Measurements from ENCODE around the gene COL18A1.

COL18A1 gene

DNA sequence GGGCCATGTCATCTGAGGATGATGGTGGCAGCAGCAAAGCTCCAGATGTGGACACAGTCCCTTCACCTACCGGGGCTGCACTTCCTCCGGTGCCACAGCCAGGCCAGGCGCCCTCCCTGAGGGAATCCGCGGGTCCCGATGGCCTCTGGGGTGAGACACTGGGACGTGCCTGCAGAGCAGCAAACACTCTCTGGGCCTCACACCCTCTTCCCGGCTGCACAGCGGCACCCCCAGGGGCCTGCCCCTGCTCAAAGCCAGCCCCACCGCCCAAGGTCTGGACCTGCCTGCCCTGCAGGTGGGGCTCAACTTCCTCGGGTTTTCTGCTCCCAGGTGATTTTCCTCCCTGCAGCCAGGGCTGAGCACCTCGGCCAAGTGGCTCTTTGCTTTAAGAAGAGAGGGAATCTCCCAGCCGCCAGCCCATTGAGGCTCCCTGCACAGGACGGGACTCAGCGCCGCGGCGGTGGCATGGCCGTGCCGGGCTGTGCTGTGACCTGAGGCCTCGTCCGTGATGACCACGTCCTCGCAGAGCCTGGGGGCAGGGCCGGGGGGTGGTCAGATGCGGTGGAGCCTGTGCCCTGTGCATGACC lies 21.3 kb upstream of the COL18A1 start:
- DNase-seq, result no peak

DNA sequence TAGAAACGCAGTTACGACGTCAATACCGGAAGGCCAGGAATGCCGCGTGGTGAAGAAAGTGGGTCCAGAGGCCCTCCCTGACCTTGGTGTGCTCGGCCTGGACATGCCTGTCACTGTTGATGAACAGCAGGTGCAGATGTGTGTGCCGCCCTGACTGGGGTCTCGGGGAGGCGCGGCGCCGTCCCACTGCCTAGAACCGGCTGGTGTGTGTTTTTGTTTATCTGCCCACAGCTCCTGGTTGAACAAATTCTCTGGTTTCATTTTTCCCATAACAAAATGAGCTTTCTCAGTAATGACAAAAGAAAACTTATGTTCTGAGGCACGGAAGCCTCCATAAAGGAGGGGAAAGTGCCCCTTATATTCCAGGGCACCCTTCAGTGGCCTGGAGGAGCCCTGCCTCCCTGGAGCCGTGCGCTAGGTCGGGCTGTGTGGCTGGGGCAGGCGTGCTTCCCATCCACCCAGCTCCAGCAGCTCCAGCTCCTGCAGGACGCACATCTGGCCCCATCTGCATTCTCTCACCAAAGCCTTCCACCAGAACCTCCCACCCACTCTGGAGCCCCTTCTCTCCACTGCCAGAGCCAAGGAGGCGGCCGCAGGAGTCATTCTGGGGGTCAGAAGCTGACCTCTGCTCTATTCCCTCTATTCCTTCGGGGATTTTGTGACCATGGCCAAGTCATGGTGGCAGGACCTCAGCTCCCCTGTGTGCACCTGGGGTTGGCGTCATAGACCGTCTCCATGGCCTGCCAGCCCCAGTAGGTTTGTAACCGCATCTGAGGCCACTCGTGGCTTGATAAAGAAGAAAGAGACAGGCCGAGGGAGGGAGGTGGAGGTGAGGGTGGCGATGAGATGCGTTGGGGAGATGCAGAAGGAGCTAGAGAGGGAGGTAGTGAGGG lies 20.1 kb upstream of the COL18A1 start:
- DNase-seq, result no peak

DNA sequence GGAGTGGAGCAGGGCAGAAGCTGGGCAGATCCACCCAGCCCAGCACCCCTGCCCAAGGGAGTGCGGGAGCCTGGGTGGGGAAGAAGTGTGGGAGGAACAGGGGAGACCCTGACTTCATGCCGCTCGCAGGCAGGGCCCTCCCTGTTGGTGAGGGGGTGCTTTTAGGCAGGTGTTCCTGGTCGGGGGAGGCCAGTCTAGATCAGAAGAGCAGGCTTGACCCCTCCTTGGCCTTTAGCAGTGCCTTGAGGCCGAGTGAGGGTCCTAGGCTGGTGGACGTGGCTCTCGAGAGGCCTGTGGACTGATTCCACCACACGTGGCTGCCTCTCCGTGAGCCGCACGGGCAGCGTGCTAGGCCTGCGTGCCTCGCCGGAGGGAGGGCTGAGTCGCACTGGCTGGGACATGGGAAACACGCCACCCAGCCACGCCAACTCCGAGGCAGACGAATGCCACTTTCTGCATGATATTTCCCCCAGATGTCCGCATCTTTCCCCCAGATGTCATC lies 19.4 kb upstream of the COL18A1 start:
- no peak for DNase-seq

DNA sequence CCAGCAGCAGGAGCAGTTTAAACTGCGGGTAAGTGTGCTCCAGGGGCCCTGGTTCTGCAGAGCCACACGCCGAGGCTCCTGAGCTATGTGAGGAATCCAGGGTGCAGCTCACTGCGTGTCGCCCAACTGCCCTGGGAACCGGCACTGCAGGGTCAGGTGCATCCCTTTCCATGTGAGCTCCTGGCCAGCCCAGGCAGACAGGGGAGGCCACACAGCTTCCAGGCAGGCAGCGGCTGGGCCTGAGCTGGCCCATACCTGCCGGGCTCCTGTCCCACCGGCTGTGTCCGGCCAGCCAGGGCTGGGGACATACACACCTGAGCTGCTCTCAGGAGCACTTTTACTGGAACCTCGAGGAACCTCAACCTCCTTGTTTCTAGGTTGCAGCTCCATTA lies 18.6 kb upstream of the COL18A1 start:
- DNase-seq, result no peak

DNA sequence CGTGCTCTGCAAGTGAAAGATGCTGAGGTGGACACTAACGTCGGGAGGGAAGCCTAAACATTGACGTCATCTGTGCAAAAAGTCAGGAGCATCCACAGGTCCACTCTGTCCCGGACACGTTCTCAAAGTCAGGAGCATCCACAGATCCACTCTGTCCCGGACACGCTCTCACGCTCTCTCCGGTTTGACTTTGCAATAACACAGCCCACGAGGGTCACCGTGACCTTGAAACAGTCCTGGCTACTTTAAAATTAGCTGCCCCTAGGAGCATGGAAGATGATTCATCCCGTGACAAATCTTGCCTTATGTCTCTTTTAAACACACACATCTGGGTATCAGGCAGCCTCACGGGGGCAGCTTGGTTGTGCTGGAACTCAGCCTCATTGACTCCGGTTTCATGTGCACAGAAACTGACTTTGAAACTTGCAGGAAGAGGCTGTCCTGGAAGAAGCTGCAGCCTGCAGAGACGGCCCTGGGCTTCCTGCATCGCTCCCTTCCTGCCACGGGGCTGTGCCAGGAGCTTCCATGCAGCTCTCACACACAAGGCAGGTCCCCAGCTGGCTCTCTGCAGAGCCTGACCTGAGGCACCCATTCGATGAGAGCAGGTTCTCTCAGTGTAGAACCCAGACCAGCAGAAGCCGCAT lies 18.1 kb upstream of the COL18A1 start:
- no peak for DNase-seq

DNA sequence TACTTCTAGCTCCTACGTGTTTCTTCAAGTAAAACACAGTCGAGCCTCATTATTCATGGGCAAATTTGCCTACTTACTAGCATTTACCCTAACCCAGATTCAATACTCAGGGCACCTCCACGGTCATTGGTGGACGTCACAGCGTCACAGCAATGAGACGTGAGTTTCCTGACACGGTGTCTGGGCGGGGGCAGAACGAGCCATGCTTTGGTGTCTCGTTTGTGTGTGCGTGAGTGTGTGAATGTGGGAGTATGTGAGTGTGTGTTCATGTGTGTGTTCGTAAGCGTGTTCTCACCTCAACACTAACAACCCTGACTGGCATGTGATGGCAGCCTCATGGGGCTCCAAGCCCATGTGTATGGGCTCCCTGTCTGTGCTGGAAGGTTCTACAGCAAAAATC lies 17.5 kb upstream of the COL18A1 start:
- DNase-seq, result no peak

DNA sequence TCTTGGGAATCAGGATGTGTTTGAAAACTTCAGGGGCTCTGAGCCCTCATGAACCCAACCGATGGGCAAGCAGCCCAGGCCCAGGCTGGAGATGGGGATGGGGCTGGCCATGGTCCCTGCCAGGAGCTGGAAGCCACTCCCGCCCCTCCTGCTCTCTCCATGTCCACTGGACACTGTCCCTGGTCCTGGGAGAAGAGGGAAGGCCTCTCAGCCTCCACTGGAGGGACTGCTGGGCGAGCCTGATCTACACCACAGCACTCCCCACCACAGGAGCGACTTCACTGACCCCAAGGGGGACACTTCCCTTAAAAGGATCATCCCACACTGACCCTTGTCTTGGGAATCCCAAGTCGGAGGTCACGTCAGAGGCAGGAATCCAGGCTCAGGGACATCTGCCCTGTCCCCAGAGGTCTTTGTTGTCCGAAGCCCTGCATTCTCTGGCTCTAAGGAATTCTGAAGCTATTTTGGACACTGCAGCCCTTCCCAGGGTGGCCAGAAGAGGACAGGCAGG lies 16.9 kb upstream of the COL18A1 start:
- DNase-seq, result no peak

DNA sequence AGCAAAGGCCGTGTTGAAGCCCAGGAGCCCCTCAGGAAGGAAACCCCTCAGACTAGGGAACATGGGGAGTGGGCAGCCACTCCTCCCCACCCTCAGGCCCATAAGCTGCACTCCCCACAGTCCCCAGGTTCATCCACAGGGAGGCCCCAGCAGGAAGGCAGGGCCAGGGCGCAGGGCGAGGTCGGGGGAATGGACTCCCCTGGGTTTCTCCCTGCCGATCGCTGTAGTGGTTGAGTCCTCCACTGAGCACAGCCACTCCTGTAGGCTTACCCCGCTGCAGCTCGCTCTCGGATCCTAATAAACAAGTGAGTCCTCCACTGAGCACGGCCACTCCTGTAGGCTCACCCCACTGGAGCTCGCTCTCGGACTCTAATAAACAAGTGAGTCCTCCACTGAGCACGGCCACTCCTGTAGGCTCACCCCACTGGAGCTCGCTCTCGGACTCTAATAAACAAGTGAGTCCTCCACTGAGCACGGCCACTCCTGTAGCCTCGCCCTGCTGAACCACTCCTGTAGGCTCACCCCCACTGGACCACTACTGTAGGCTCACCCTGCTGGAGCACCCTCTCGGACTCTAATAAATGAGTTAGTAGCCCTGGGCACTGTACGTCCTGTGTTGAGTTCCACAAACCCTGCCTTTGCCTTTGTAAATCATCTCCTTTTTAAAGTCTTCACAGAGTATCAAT lies 16.2 kb upstream of the COL18A1 start:
- no peak for DNase-seq

DNA sequence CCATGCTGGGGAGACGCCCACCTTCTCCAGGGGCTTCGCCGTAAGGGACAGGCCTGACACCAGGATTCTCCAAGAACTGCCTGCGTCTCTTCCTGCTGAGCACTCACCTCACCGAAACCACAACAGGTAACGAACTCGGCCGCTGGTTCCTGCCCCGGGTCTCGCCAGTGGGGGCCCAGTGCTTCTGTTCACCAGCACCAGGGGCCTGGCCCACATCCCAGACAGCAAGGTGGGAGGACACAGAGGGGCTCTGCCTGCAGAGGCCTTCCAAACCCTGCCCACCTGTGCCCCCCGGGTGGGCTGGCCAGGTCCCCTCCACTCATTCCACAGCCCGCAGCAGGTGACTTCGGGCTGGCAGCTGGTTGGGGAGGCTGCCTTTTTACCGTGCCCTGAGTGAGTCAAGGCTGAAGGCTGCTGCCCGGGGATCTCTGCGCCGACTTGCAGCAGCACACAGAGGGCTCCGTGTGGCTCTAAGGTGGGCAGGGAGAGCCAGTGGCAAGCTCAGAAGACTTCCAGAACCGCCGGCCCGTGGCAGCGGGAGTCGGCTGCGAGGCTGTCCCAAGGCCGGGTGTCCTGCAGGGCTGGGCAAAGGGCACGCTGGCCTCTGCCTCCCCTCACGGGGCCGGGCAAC lies 14.7 kb upstream of the COL18A1 start:
- DNase-seq, result no peak

DNA sequence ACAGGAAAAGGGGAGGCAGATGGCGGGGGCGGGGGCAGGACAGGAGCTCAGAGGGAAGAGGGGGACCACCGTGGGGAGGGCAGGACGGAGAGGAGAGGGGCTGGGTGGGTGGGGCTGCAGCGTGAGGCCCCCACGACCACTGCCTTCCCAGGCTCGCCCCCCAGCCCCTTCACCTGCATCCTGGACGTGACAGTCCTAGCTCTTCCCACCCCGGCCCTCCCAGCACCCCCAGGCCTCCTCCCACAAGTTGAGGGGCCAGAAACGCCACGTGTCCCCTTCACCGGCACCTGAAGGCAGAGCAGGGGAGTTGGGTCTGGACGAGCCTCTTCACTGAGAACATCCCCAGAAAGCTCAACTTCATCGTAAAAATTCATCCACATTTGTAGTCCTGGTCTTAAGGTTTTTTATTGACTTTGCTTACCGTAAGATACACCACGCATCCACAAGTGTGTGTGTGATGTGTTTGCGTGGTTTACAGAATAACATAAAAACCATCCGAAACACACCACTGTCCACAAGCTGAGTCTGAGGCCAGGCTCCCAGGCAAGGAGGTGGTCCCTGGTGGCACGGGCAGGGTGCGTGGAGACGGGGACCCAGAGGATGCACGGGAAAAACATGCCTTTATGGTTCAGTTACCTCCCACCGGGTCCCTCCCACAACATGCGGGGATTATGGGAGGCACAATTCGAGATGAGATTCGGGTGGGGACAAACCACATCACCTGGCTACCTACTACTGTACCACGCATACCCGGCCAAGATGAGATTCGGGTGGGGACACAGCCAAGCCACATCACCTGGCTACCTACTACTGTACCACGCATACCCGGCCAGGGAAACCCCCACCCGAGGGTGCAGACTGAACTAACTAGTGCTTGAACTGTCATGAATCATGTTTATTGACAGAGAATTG lies 13.9 kb upstream of the COL18A1 start:
- no peak for DNase-seq

DNA sequence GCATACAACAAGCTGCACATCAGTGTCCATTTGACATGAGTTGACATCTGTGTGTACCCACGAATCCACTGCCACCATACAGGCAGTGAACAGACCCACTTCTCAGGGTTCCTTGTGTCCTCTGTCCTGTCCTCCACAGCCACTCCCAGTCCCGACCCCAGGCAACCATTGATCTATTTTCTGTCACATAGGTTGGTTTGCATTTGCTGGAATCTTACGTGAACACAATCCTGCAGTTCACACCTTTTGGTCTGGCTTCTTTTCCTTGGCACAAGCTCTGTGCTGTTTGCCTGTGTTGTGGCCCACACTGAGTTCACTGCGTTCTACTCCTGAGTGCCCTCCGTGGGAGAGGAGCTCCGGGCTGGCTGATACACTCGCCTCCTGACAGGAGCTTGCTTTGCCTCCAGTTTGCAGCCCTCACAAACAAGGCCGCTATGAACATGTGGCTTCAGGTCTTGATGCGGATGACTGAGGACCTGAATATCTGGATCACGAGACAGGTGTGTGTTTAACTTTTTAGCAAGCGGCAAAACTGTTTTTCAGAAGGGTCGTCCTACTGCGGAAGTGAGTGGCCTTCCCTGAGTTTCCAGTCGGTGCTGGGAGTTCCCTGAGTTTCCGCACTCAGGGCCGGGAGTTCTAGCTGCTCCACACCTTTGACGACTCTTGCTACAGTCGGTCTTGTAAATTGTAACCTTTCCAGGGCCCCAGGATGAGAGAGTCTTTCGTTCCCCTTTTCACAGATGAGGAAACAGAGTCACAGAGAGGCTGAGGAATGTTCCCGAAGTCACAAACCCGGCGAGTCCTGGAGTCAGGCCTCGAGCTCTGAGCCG lies 13.0 kb upstream of the COL18A1 start:
- DNase-seq, result no peak

DNA sequence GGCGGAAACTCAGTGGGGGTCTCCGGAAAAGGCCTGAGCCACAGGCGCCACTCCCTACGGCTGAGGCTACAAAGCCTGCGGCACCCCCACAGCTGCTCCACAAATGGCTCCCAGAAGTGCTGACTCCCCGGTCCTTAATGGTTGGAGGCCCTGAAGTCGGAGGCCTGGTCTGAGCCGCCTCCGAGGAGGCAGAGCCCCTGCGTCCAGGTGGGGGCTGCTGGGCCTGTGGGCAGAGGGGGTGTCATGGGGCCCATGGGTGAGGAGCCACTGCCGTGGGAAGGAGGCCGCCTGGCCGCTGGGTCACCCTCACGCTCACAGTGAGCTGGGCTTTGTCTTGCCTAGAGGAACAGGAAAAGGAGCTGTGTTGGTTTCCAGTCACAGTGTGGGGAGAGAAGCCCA lies 12.4 kb upstream of the COL18A1 start:
- DNase-seq, result no peak

DNA sequence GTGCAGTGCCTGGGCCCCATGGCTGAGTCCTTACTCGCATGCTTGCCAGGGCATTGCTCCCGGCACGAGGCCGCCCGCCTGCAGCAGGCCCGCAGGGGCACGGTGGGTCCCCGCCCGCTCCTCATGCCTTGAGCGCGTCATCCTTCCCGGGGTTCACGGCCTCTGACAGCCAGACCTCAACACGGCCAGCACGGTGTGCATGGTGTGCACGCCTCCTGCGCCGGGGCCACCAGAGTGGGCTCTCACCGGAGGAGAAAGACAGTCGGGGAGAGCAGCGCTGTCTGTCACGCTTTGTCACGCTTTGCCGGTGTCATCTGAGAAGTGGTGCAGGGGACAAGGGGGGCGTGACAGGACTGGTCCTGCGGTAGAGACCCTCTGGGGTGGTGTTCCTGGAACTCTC lies 11.9 kb upstream of the COL18A1 start:
- DNase-seq, result no peak

DNA sequence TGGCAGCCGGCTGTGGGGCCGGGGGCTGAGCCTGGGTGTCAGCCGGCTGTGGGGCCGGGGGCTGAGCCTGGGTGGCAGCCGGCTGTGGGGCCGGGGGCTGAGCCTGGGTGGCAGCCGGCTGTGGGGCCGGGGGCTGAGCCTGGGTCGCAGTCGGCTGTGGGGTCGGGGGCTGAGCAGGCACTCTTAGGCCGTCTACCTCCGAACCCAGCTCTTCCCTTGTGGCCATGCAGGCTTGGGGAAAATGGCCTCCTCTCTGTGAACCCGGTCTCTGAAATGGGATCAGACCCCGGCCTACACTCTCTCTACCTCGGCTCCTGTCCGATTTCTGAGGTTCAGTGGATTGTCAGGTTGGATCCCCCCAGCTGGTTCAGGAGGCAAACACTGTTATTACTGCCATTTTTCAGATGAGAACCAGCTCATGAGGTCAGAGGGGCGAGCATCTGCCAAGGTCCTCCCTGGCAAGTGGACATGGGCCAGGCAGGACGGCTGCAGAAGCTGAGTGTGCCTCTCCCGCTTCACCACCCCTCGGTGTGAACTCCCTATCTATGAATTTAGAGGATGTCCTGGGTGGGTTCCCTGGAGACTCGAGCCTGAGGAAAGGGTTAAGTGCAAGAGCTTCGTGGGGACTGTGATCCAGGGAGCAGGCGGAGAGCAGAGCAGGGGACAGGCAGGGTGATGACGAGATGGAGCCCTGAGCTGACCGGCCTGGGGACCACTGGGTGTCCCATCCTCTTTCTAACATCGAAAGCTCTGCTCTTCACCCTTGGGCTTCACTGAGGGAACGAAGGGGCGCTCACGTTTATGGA lies 10.9 kb upstream of the COL18A1 start:
- no peak for DNase-seq

DNA sequence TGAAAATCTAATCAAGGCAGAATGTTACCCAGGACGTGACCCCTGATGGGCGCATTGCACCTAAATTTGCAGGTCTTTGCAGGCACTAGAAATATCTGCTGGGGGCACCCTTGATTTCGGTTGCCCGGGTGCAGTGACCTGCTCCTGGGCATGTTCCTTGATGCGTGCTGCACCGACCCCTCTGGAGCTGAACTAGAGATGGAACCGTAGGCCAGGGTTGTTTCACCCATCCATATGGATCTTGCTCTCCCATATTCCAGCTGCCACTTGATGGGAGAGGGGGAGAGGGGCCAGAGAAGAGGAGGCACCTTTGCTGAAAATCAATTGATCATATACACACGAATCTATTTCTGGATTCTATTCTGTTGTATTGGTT lies 8.4 kb upstream of the COL18A1 start:
- no peak for DNase-seq

DNA sequence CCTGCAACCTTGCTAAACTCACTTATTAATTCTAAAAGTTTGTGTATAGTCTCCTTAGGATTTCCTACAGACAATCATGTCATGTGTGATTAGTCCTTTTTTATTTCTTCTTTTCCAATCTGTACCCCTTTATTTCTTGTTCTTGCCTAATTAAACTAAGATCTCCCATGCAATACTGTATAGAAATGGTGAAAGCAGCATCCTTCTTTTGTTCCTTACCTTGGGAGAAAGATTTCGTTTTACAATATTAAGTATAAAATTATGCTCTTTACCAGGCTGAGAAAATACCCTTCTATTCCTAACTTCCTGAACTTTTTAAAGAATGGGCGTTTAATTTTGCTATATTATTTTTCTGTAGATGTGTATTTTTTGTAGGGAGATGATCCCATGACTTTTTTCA lies 7.6 kb upstream of the COL18A1 start:
- no peak for DNase-seq

DNA sequence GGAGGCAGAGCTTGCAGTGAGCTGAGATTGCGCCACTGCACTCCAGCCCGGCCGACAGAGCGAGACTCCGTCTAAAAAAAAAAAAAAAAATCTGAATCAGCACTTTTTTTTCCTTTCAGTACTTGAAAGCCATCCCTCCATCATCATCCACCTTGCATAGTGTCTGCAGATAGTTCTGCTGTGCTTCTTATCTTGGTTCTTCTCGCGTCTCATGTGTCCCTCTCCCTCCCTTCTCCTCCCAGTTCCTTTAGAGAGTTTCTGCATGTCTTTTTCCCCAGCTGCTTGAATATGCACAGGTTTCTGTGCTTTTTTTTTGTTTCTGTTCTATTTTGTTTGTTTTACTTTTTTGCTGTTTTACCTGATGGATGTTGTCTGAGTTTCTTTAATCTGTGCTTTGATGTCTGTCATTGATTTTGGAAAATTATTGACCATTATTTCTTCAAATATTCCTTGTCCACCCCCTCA lies 3.9 kb upstream of the COL18A1 start:
- DNase-seq, result no peak

DNA sequence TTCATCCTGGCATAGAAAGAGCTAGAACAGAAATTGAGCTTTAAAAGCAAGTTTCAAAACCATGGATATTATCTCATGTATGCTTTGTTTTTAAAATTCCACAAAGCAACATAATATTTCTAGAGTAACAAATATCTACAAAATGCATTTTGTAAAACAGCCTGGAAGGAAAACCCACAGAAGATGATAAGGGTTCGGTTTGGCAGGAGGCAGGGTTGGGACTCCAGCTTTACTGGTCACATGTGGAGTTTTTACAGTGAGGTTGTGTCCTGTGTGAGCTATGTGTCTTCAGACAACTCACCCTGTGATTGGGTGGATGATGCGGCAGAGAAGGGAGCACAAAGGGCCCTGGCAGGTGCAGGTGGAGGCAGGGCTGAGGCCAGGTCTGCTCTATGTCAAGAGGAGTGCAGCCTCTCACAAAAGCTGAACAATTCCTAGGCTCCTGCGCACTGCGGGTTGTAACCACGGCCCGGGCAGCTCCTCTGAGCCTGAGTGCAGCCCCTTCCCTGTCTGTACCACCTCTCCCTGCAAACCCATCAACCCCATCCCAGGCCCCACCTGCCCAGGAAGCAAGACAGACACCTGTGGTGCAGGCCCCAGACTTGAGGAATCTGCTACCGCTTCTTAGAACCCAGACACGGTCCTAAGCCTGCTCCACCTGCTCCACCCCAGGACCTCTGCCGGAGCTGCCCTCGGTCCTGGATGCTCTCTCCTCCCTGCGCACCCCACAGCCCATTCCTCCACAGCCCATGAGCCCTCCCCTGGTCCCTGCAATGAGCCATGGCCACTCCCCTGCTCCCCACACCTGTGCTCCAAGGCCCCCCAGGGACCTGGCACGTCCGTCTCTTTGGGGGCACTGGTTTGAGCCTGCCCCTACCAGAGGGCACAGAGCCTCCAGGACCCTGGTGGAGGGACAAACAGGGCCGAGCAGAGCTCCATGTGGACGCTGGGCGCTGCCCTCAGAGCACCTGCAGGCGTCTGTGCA lies 2.8 kb upstream of the COL18A1 start:
- DNase-seq, result no peak

Measured in activated CD4-positive, CD25-positive, alpha-beta regulatory T cell (primary cell).